ENCODE data around the gene HS1BP3.

- TF ChIP-seq EP300 (IDR thresholded peaks at IDR 0.05; ENCODE audit: borderline replicate concordance) (no peak), REST (IDR thresholded peaks at IDR 0.05; ENCODE audit: low read depth) (no peak), RAD21 (IDR thresholded peaks at IDR 0.05; ENCODE audit: low read depth) (no peak), MAX (IDR thresholded peaks at IDR 0.05) (no peak), EGR1 (IDR thresholded peaks at IDR 0.05) (no peak)
Observed at GRCh38 chr2:20596193-20596972, 54.5 kb downstream of the HS1BP3 start.
